Liver (tissue), 9 donors: ENCODE measurements around the gene COBL. TPM values are rescaled to one million over a fixed set of nuclear protein-coding genes. Genes with fewer than 3 reads are reported as not detected.

Experiments used
- DNase-seq: peaks from one replicate; pipeline ENCODE4 v3.0.0-alpha.2; 2017; ENCODE audit warnings: low spot score
- H3K27ac ChIP-seq, 2 donors: one replicate each; pipeline ENCODE4 v1.7.0; 2013; ENCODE audit warnings: inconsistent platforms in 2 of 2, low read length in 2 of 2, control low read depth in 1 of 2, low read depth in 1 of 2, mild to moderate bottlenecking in 1 of 2
- H3K27me3 ChIP-seq, 4 donors: one replicate each; pipeline versions ENCODE4 v1.6.1 to v1.7.0; 2013; ENCODE audit warnings: low read length in 3 of 4, inconsistent platforms in 1 of 4, mild to moderate bottlenecking in 1 of 4, moderate library complexity in 1 of 4; ENCODE audit not compliant: control insufficient read depth in 4 of 4, insufficient read depth in 4 of 4
- H3K36me3 ChIP-seq, 4 donors: one replicate each; pipeline versions ENCODE4 v1.6.1 to v1.7.0; 2013; ENCODE audit warnings: low read length in 3 of 4, mild to moderate bottlenecking in 3 of 4, low read depth in 1 of 4, moderate library complexity in 1 of 4; ENCODE audit not compliant: control insufficient read depth in 4 of 4, insufficient read depth in 3 of 4
- H3K4me1 ChIP-seq, 4 donors: one replicate each; pipeline versions ENCODE4 v1.6.1 to v1.7.0; 2013; ENCODE audit warnings: low read length in 3 of 4, mild to moderate bottlenecking in 3 of 4, moderate library complexity in 1 of 4; ENCODE audit not compliant: control insufficient read depth in 4 of 4, insufficient read depth in 4 of 4
- H3K4me3 ChIP-seq, 3 donors: one replicate each; pipeline versions ENCODE4 v1.6.1 to v1.7.0; 2013; ENCODE audit warnings: low read length in 3 of 3, control low read depth in 1 of 3, low read depth in 1 of 3, mild to moderate bottlenecking in 1 of 3
- H3K9ac ChIP-seq, 2 donors: one replicate each; pipeline ENCODE4 v1.7.0; 2013; ENCODE audit warnings: low read length in 2 of 2, mild to moderate bottlenecking in 2 of 2, moderate library complexity in 2 of 2, control low read depth in 1 of 2, low read depth in 1 of 2
- H3K9me3 ChIP-seq, 4 donors: one replicate each; pipeline versions ENCODE4 v1.6.1 to v1.7.0; 2013; ENCODE audit warnings: low read length in 3 of 4; ENCODE audit not compliant: control insufficient read depth in 4 of 4
- ATF3 ChIP-seq: IDR thresholded peaks from 2 replicates; pipeline ENCODE4 v1.6.1; 2016; ENCODE audit warnings: antibody characterized with exemption
- TAF1 ChIP-seq: conservative IDR thresholded peaks from 2 replicates; pipeline ENCODE4 v1.6.1; 2016; ENCODE audit warnings: antibody characterized with exemption, mild to moderate bottlenecking
- WGBS: extraction: QIAGEN DNeasy Blood & Tissue Kit; methylation state at CpG from one replicate; pipeline ENCODE4 v1.1.7; 2013; 5-methylcytosine and 5-hydroxymethylcytosine counted together
- polyA plus RNA-seq, 2 donors: library from polyadenylated mRNA; stranded (reverse) in 1 of 2; unstranded in 1 of 2; fragments of 200-250 nt in 1 of 2; fragments of >200 nt in 1 of 2; fragmentation: Nextera tagmentation in 1 of 2; extraction: Ambion mirVana in 1 of 2; gene quantifications; one replicate each; pipeline versions ENCODE4 v1.2.1 to v1.2.3, GENCODE V29; 2013 to 2015
- total RNA-seq, 2 donors: library from RNA; depleted of rRNA; stranded (reverse); fragments of >200 nt; gene quantifications; one replicate each; pipeline ENCODE4 v1.2.3, GENCODE V29; 2014
- donor health status: healthy.
- donor health status: healthy.
- donor health status: healthy.
- donor health status: healthy.
- donor health status: healthy.

Gene COBL
- total and polyA plus RNA-seq, 4 donors = 5.8 to 18.7 (median 10.7) TPM

- Histone ChIP-seq H3K4me3 (no peak overlapping the region), H3K27me3 (no peaks in the 10 kb centered on the region), H3K4me1 (no peaks in the 10 kb centered on the region), H3K9ac (no peak overlapping the region), H3K36me3 (no peaks in the 10 kb centered on the region), H3K27ac (no peak overlapping the region), H3K9me3 (no peaks in the 10 kb centered on the region)
- no peak for DNase-seq
- TF ChIP-seq ATF3 (no peak), TAF1 (no peak)
- 69% methylated on average over 7 of the region's 7 CpGs for WGBS
These were observed 346.5 kb downstream of the COBL start for GRCh38 chr7:50970092-50970491.
